Measurements from ENCODE around the gene C1S.

GRCh38 chr12:7118881-7119280, 58.4 kb downstream of the C1S start:
- TF ChIP-seq CTCF (IDR thresholded peaks at IDR 0.05) (no peak), POLR2A (IDR thresholded peaks at IDR 0.05) (no peak)
